Keratinocyte (primary cell): ENCODE results near the gene FAM120C. TPM values are rescaled to one million over a fixed set of nuclear protein-coding genes. Genes with fewer than 3 reads are reported as not detected.

Experiments
- DNase-seq: peaks from one replicate; pipeline ENCODE4 v3.0.0-alpha.2; 2011; ENCODE audit warnings: low read depth, missing footprints, low spot score
- FAIRE-seq: peaks from 2 replicates; lab custom pipeline; 2011; peaks lifted over from hg19 to GRCh38; lab: Jason Lieb, UNC
- H2AFZ ChIP-seq: 2 replicates; pipeline ENCODE4 v1.6.0; 2012; ENCODE audit warnings: low read length, control low read depth, inconsistent platforms; ENCODE audit not compliant: control insufficient read depth
- H3K27ac ChIP-seq: 2 replicates; pipeline ENCODE4 v1.5.1; 2011; ENCODE audit warnings: low read length; ENCODE audit not compliant: control insufficient read depth, insufficient read depth
- H3K27me3 ChIP-seq: 3 replicates; pipeline ENCODE4 v1.6.0; 2011; ENCODE audit warnings: low read length; ENCODE audit not compliant: control insufficient read depth, insufficient read depth; ENCODE audit errors: extremely low read depth
- H3K36me3 ChIP-seq, 2 experiments: 2 replicates in 1 of 2; 3 replicates in 1 of 2; pipeline ENCODE4 v1.5.1; 2011; ENCODE audit warnings: low read length in 2 of 2, mild to moderate bottlenecking in 1 of 2; ENCODE audit not compliant: control insufficient read depth in 2 of 2, insufficient read depth in 2 of 2; ENCODE audit errors: extremely low read depth in 1 of 2
- H3K4me1 ChIP-seq: 3 replicates; pipeline ENCODE4 v1.5.1; 2011; ENCODE audit warnings: low read length; ENCODE audit not compliant: control insufficient read depth, insufficient read depth; ENCODE audit errors: extremely low read depth
- H3K4me2 ChIP-seq: 3 replicates; pipeline ENCODE4 v1.6.0; 2011; ENCODE audit warnings: low read depth, low read length; ENCODE audit not compliant: control insufficient read depth, insufficient read depth; ENCODE audit errors: extremely low read depth
- H3K4me3 ChIP-seq, 3 experiments: fragments of 200-600 bp in 1 of 3; sonication (generic) in 1 of 3; 2 replicates in 2 of 3; 3 replicates in 1 of 3; pipeline ENCODE4 v1.5.1; 2011 to 2016; ENCODE audit warnings: low read length in 3 of 3, mild to moderate bottlenecking in 3 of 3, control low read depth in 2 of 3, inconsistent platforms in 1 of 3, low read depth in 1 of 3, mixed read lengths in 1 of 3, mixed run types in 1 of 3, moderate library complexity in 1 of 3; ENCODE audit not compliant: control insufficient read depth in 2 of 3, insufficient read depth in 2 of 3; ENCODE audit errors: extremely low read depth in 1 of 3
- H3K79me2 ChIP-seq: 2 replicates; pipeline ENCODE4 v1.6.0; 2012; ENCODE audit warnings: low read length; ENCODE audit not compliant: control insufficient read depth, insufficient read depth
- H3K9ac ChIP-seq: 3 replicates; pipeline ENCODE4 v1.6.0; 2011; ENCODE audit warnings: low read length; ENCODE audit not compliant: control insufficient read depth, insufficient read depth; ENCODE audit errors: extremely low read depth
- H3K9me1 ChIP-seq: 3 replicates; pipeline ENCODE4 v1.6.0; 2011; ENCODE audit warnings: low read length; ENCODE audit not compliant: control insufficient read depth, insufficient read depth; ENCODE audit errors: extremely low read depth
- H3K9me3 ChIP-seq: 2 replicates; pipeline ENCODE4 v1.5.1; 2012; ENCODE audit warnings: low read depth, low read length; ENCODE audit not compliant: control insufficient read depth
- H4K20me1 ChIP-seq: 3 replicates; pipeline ENCODE4 v1.6.0; 2011; ENCODE audit warnings: low read length; ENCODE audit not compliant: control insufficient read depth, insufficient read depth; ENCODE audit errors: extremely low read depth
- CTCF ChIP-seq, 3 experiments: IDR thresholded peaks in 1 of 3; conservative IDR thresholded peaks in 1 of 3; optimal IDR thresholded peaks in 1 of 3; 2 replicates in 2 of 3; 3 replicates in 1 of 3; pipeline versions ENCODE3 to v1.5.1; 2011; ENCODE audit warnings: low read length in 3 of 3, mild to moderate bottlenecking in 3 of 3, moderate library complexity in 2 of 3, control low read depth in 1 of 3, inconsistent platforms in 1 of 3; ENCODE audit not compliant: insufficient read depth in 2 of 3; ENCODE audit errors: extremely low read depth in 1 of 3
- EZH2 ChIP-seq: IDR thresholded peaks from one replicate; pipeline ENCODE4 v1.6.1; 2012; ENCODE audit warnings: inconsistent platforms, mild to moderate bottlenecking, low read length, moderate library complexity
- dilution Hi-C: fragments of 300-500 bp; cut with MboI; formaldehyde crosslinking; loops from one replicate; pipeline ENCODE4 v1.7.0; 2020; ENCODE audit warnings: low sequenced_read_pairs; ENCODE audit not compliant: extremely low pct_ligation_motif_present
- polyA plus RNA-seq, 5 experiments: library from polyadenylated mRNA; depleted of rRNA in 3 of 5; stranded (reverse) in 3 of 5; stranded (forward) in 1 of 5; unstranded in 1 of 5; fragments of >200 nt; gene quantifications; 1 replicate in 1 of 5; 2 replicates in 3 of 5; 3 replicates in 1 of 5; pipeline versions ENCODE4 v1.2.1 to v1.2.3, GENCODE V29; 2011 to 2012; ENCODE audit warnings: missing spikeins in 2 of 5, low read depth in 1 of 5, low replicate concordance in 1 of 5
- small RNA-seq, 3 experiments: library from RNA; depleted of rRNA; stranded (forward); fragments of <200 nt; gene quantifications; one replicate each; pipeline ENCODE3, GENCODE V24; 2012; ENCODE audit warnings: low read depth in 3 of 3, low replicate concordance in 1 of 3; ENCODE audit not compliant: insufficient read length in 3 of 3

Gene FAM120C
- polyA plus RNA-seq, 1 donor (not counting 4 experiments of a cell fraction or from before 2014, with no cell fraction given), result 1.9 TPM

GRCh38 chrX:54024350-54024749, 158.7 kb downstream of the FAM120C start:
- TF ChIP-seq CTCF (optimal IDR thresholded peaks at IDR 0.05 in 1 of 3, IDR thresholded peaks at IDR 0.05 in 1 of 3, conservative IDR thresholded peaks at IDR 0.05 in 1 of 3; ENCODE audit: extremely low read depth in 1 of 3, insufficient read depth in 2 of 3, low read length in 3 of 3), result no peak
- TF ChIP-seq EZH2, result no peak
- no peak for DNase-seq
- no peak overlapping the region for H3K9ac ChIP-seq
- H3K4me2 ChIP-seq, result no peak overlapping the region
- H2AFZ ChIP-seq, result no peak overlapping the region
- no peaks in the 10 kb centered on the region for H4K20me1 ChIP-seq
- no peaks in the 10 kb centered on the region for H3K9me1 ChIP-seq
- FAIRE-seq, result no peak
- peaks cover 2% of the 10 kb centered on the region for H3K4me1 ChIP-seq
- peaks cover 3 to 5% of the 10 kb centered on the region in 2 experiments for H3K36me3 ChIP-seq
- H3K9me3 ChIP-seq, result no peaks in the 10 kb centered on the region
- dilution Hi-C loops, result no loop called here
- no peak overlapping the region for H3K27ac ChIP-seq
- no peaks in the 10 kb centered on the region for H3K79me2 ChIP-seq
- no peaks in the 10 kb centered on the region for H3K27me3 ChIP-seq
- no peak overlapping the region for H3K4me3 ChIP-seq

Small RNA genes within 50 kb of the gene (small RNA-seq; reads per million reads assigned to genes)
- gene AL589872.1, result 0 reads per million in 3 experiments

Other genes starting within 250 kb of the FAM120C start
- 5.9 to 8.3 TPM (median 7.6 TPM) in 3 replicates for gene PHF8, start 138.8 kb downstream of the FAM120C start, polyA plus RNA-seq
- gene WNK3, start 174.8 kb upstream of the FAM120C start, polyA plus RNA-seq, result 0.26 to 0.33 TPM (median 0.27 TPM) in 3 replicates